Endodermal cell (in vitro differentiated cells): ENCODE measurements around the gene SERPINB11. TPM values are rescaled to one million over a fixed set of nuclear protein-coding genes. Genes with fewer than 3 reads are reported as not detected.
"Not testable (repeated sequence)": the region's sequence is repeated elsewhere in the genome, so short reads cannot be mapped to it uniquely, and the experiment has no call there.

ENCODE experiments used
- DNase-seq: peaks from one replicate; pipeline ENCODE4 v3.0.0-alpha.2; 2017
- H3K27ac ChIP-seq: 2 replicates; pipeline ENCODE4 v1.5.1; 2013; ENCODE audit warnings: mild to moderate bottlenecking, low read depth, low read length, moderate library complexity
- H3K27me3 ChIP-seq: 2 replicates; pipeline ENCODE4 v1.6.1; 2013; ENCODE audit warnings: mild to moderate bottlenecking, low read length, moderate library complexity; ENCODE audit not compliant: insufficient read depth, control insufficient read depth, poor library complexity, severe bottlenecking
- H3K36me3 ChIP-seq: 2 replicates; pipeline ENCODE4 v1.7.0; 2013; ENCODE audit warnings: mild to moderate bottlenecking, low read length, moderate library complexity; ENCODE audit not compliant: control insufficient read depth, insufficient read depth
- H3K4me1 ChIP-seq: one replicate; pipeline ENCODE4 v1.7.0; 2013; ENCODE audit warnings: low read length; ENCODE audit not compliant: control insufficient read depth, insufficient read depth
- H3K4me3 ChIP-seq: 2 replicates; pipeline ENCODE4 v1.5.1; 2013; ENCODE audit warnings: mild to moderate bottlenecking, low read length, moderate library complexity
- H3K9ac ChIP-seq: 2 replicates; pipeline ENCODE4 v1.6.1; 2013; ENCODE audit warnings: mild to moderate bottlenecking, low read length, moderate library complexity; ENCODE audit not compliant: poor library complexity, severe bottlenecking; ENCODE audit errors: extremely low read depth
- H3K9me3 ChIP-seq: 2 replicates; pipeline ENCODE4 v1.6.1; 2013; ENCODE audit warnings: mild to moderate bottlenecking, low read length, moderate library complexity; ENCODE audit not compliant: control insufficient read depth
- H3K27ac Mint-ChIP-seq: 2 replicates; pipeline ENCODE4 v1.8.0; 2020; ENCODE audit warnings: mixed read lengths
- H3K27me3 Mint-ChIP-seq: 2 replicates; pipeline ENCODE4 v1.8.0; 2021; ENCODE audit warnings: mild to moderate bottlenecking, mixed read lengths; ENCODE audit not compliant: insufficient read depth
- H3K36me3 Mint-ChIP-seq: 2 replicates; pipeline ENCODE4 v1.8.0; 2020; ENCODE audit warnings: low read depth, mixed read lengths
- H3K4me1 Mint-ChIP-seq: 2 replicates; pipeline ENCODE4 v1.8.0; 2020; ENCODE audit warnings: mixed read lengths
- H3K4me3 Mint-ChIP-seq: 2 replicates; pipeline ENCODE4 v1.8.0; 2020; ENCODE audit warnings: mild to moderate bottlenecking, moderate library complexity, mixed read lengths
- H3K9me3 Mint-ChIP-seq: 2 replicates; pipeline ENCODE4 v1.8.0; 2020; ENCODE audit warnings: mild to moderate bottlenecking, mixed read lengths
- CTCF ChIP-seq: fragments of 200-600 bp; sonication (generic); conservative IDR thresholded peaks from 2 replicates; pipeline ENCODE4 v1.5.0; 2021; ENCODE audit warnings: antibody characterized with exemption, mild to moderate bottlenecking
- WGBS, 2 experiments: methylation state at CpG; one replicate each; pipeline versions ENCODE4 v1.1.5 to v1.1.7; 2013; ENCODE audit warnings: missing lambda C conversion rate in 2 of 2, mixed read lengths in 1 of 2; ENCODE audit not compliant: insufficient coverage in 1 of 2, insufficient read length in 1 of 2; 5-methylcytosine and 5-hydroxymethylcytosine counted together
- long read RNA-seq, 4 experiments: library from polyadenylated mRNA in 2 of 4; library from RNA in 1 of 4; library from capped mRNA in 1 of 4; stranded (forward) in 3 of 4; unstranded in 1 of 4; transcript quantifications; one replicate each; pipeline ENCODE4 v2.0.0, GENCODE V29; 2020 to 2021; ENCODE audit warnings: inconsistent platforms in 1 of 4
- polyA plus RNA-seq, 2 experiments: library from polyadenylated mRNA; stranded (reverse); fragments of 50-300 nt; gene quantifications; one replicate each; pipeline ENCODE4 v1.2.3, GENCODE V29; 2013
- total RNA-seq, 2 donors: library from RNA; stranded (reverse); fragmentation: NEBNext Ultra II Directional in 1 of 2; extraction: Animal tissue kit (Norgen Biotek cat#: 25700) in 1 of 2; gene quantifications; 2 replicates in 1 of 2; 3 replicates in 1 of 2; pipeline ENCODE4 v1.2.1, GENCODE V29; 2021

Gene SERPINB11
- total RNA-seq = not detected
- not detected for polyA plus RNA-seq (2013, experiment 1 of 2)
- polyA plus RNA-seq (2013, experiment 2 of 2) = not detected
- long read RNA-seq, experiment 1 = 0 reads
- long read RNA-seq, experiment 2 = 0 reads
- long read RNA-seq, experiment 3 = 0 reads
- long read RNA-seq, experiment 4 = 0 reads

- no peak for TF ChIP-seq CTCF
- no peaks in the 10 kb centered on the region for H3K27me3 ChIP-seq
- H3K4me3 ChIP-seq = no peak within 1 kb of the TSS
- Mint-ChIP-seq H3K9me3 (no peaks in the 10 kb centered on the region), H3K27me3 (no peaks in the 10 kb centered on the region), H3K27ac (no peak within 1 kb of the TSS), H3K36me3 (no peaks in the 10 kb centered on the region), H3K4me3 (no peak within 1 kb of the TSS), H3K4me1 (no peaks in the 10 kb centered on the region)
- no peaks in the 10 kb centered on the region for H3K9me3 ChIP-seq
- H3K4me1 ChIP-seq = no peaks in the 10 kb centered on the region
- no peak within 1 kb of the TSS for H3K27ac ChIP-seq
- WGBS, 2 experiments = 89% methylated on average over 2 of the region's 2 CpGs
- no peak within 1 kb of the TSS for H3K9ac ChIP-seq
- H3K36me3 ChIP-seq = no peaks in the 10 kb centered on the region
- DNase-seq = no peak
Measured at GRCh38 chr18:63702660-63703059, at the start of gene SERPINB11. Gene SERPINB11, plus strand, starts transcription at chr18:63702960. Its CDS starts 7,234 bp downstream, at chr18:63710194.

- H3K27me3 ChIP-seq, H3K4me3 Mint-ChIP-seq, H3K9me3 ChIP-seq, H3K27ac ChIP-seq, H3K4me1 Mint-ChIP-seq, H3K36me3 Mint-ChIP-seq, H3K27ac Mint-ChIP-seq, H3K4me3 ChIP-seq, DNase-seq, H3K9me3 Mint-ChIP-seq, H3K27me3 Mint-ChIP-seq, H3K9ac ChIP-seq, H3K4me1 ChIP-seq, H3K36me3 ChIP-seq: not testable (repeated sequence)
- 100% methylated on average over 3 of the region's 4 CpGs; no CpG with 5 or more reads in 1 of the 2 experiments for WGBS, 2 experiments
Measured at GRCh38 chr18:63658920-63659319, 43.8 kb upstream of the SERPINB11 start.

GRCh38 chr18:63661750-63662149 is 41.0 kb upstream of the SERPINB11 start, which contains the start of gene SERPINB3:
Gene SERPINB3, minus strand, starts transcription at chr18:63661893. Its CDS starts 677 bp downstream, at chr18:63661216.
- H3K9ac ChIP-seq, DNase-seq, H3K4me3 Mint-ChIP-seq, H3K36me3 ChIP-seq, H3K27me3 ChIP-seq, H3K36me3 Mint-ChIP-seq, H3K27ac Mint-ChIP-seq, H3K4me3 ChIP-seq, H3K4me1 Mint-ChIP-seq, H3K4me1 ChIP-seq, H3K27me3 Mint-ChIP-seq, H3K27ac ChIP-seq: not testable (repeated sequence)
- H3K9me3 ChIP-seq = peaks cover 28% of the 10 kb centered on the region
- peaks cover 21% of the 10 kb centered on the region for H3K9me3 Mint-ChIP-seq
- 92% methylated on average over 2 of the region's 3 CpGs; no CpG with 5 or more reads in 1 of the 2 experiments for WGBS, 2 experiments

- Histone ChIP-seq H3K36me3 (no peaks in the 10 kb centered on the region), H3K9me3 (peaks cover 42% of the 10 kb centered on the region), H3K4me1 (no peaks in the 10 kb centered on the region), H3K9ac (no peak overlapping the region), H3K27ac (no peak overlapping the region), H3K4me3 (no peak overlapping the region), H3K27me3 (no peaks in the 10 kb centered on the region)
- no peak for TF ChIP-seq CTCF
- H3K27me3 Mint-ChIP-seq = no peaks in the 10 kb centered on the region
- DNase-seq = no peak
- H3K36me3 Mint-ChIP-seq = peaks cover 6% of the 10 kb centered on the region
- H3K27ac Mint-ChIP-seq = no peak overlapping the region
- H3K4me1 Mint-ChIP-seq = peaks cover 6% of the 10 kb centered on the region
- peaks cover 26% of the 10 kb centered on the region for H3K9me3 Mint-ChIP-seq
- H3K4me3 Mint-ChIP-seq = no peak overlapping the region
- WGBS, 2 experiments = 88 to 100% methylated on average over 1 of the region's 1 CpG
Measured at GRCh38 chr18:63664571-63664970, 38.2 kb upstream of the SERPINB11 start.
